GM23338 (cell line): ENCODE measurements around the gene NBEAL2.

Source experiments
- CREB1 ChIP-seq: fragments of 250-450 bp; sonication (Bioruptor Pico); IDR thresholded peaks from 2 replicates; pipeline ENCODE4 v1.5.0; 2020; ENCODE audit warnings: low read depth, mild to moderate bottlenecking, moderate library complexity
- EZH2 ChIP-seq: fragments of 200-600 bp; sonication (generic); IDR thresholded peaks from one replicate; pipeline ENCODE4 v1.8.0; 2017; ENCODE audit warnings: antibody characterized with exemption, mild to moderate bottlenecking, low read depth; ENCODE audit not compliant: unreplicated experiment
- EZH2phosphoT487 ChIP-seq: fragments of 200-600 bp; sonication (generic); IDR thresholded peaks from one replicate; pipeline ENCODE4 v1.8.1; 2018; ENCODE audit warnings: antibody characterized with exemption; ENCODE audit not compliant: unreplicated experiment
- JUNB ChIP-seq: IDR thresholded peaks from one replicate; pipeline ENCODE4 v1.6.1; 2016; ENCODE audit warnings: antibody characterized with exemption; ENCODE audit not compliant: unreplicated experiment
- POLR2AphosphoS5 ChIP-seq: IDR thresholded peaks from 2 replicates; pipeline ENCODE4 v1.6.1; 2016; ENCODE audit warnings: antibody characterized with exemption, low read depth
- ZNF114 ChIP-seq: fragments of 250-450 bp; sonication (Bioruptor Pico); IDR thresholded peaks from 2 replicates; pipeline ENCODE4 v1.5.0; 2020; ENCODE audit warnings: mild to moderate bottlenecking, moderate library complexity
- ZNF331 ChIP-seq: fragments of 250-450 bp; sonication (Bioruptor Pico); IDR thresholded peaks from 2 replicates; pipeline ENCODE4 v1.5.0; 2020; ENCODE audit warnings: low read depth, mild to moderate bottlenecking, moderate library complexity
- TF ChIP-seq, protein P1 (sequence below), 2 experiments: fragments of 200-600 bp in 1 of 2; sonication (generic) in 1 of 2; conservative IDR thresholded peaks; 2 replicates each; pipeline versions ENCODE4 v1.5.1 to v1.6.1; 2016 to 2017; ENCODE audit warnings: antibody characterized with exemption in 2 of 2, low read depth in 2 of 2, mild to moderate bottlenecking in 2 of 2, moderate library complexity in 1 of 2

DNA sequence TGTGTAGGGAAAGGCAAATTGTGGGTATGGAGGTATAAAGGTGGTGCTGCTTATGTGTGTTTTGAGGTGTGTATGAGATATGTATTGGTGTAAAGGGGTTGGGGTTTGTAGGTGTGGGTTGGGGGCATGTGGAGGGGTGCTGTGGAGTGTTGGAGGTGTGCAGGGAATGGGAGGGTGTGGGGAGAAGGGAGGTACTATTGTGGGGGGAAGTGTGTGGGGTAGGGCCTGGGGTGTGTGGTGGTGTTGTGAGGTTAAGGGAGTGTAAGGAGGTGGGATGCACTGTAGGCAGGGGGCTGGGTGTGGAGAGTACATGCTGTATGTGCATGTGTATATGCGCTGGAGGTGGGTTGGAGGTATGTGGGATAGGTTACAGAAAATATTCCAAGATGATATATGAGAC is 18.6 kb upstream of the NBEAL2 start:
- TF ChIP-seq JUNB (no peak), POLR2AphosphoS5 (no peak), EZH2phosphoT487 (no peak), EZH2 (no peak), CREB1 (CRISPR knock-in tag) (no peak), ZNF331 (no peak), ZNF114 (no peak)
- TF ChIP-seq, protein P1, sequence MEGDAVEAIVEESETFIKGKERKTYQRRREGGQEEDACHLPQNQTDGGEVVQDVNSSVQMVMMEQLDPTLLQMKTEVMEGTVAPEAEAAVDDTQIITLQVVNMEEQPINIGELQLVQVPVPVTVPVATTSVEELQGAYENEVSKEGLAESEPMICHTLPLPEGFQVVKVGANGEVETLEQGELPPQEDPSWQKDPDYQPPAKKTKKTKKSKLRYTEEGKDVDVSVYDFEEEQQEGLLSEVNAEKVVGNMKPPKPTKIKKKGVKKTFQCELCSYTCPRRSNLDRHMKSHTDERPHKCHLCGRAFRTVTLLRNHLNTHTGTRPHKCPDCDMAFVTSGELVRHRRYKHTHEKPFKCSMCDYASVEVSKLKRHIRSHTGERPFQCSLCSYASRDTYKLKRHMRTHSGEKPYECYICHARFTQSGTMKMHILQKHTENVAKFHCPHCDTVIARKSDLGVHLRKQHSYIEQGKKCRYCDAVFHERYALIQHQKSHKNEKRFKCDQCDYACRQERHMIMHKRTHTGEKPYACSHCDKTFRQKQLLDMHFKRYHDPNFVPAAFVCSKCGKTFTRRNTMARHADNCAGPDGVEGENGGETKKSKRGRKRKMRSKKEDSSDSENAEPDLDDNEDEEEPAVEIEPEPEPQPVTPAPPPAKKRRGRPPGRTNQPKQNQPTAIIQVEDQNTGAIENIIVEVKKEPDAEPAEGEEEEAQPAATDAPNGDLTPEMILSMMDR (conservative IDR thresholded peaks at IDR 0.05; ENCODE audit: low read depth in 2 of 2): no peak
